ENCODE data around the gene CYP4A22.
"Not testable (repeated sequence)": the region's sequence is repeated elsewhere in the genome, so short reads cannot be mapped to it uniquely, and the experiment has no call there.

The CYP4A22 gene

DNA sequence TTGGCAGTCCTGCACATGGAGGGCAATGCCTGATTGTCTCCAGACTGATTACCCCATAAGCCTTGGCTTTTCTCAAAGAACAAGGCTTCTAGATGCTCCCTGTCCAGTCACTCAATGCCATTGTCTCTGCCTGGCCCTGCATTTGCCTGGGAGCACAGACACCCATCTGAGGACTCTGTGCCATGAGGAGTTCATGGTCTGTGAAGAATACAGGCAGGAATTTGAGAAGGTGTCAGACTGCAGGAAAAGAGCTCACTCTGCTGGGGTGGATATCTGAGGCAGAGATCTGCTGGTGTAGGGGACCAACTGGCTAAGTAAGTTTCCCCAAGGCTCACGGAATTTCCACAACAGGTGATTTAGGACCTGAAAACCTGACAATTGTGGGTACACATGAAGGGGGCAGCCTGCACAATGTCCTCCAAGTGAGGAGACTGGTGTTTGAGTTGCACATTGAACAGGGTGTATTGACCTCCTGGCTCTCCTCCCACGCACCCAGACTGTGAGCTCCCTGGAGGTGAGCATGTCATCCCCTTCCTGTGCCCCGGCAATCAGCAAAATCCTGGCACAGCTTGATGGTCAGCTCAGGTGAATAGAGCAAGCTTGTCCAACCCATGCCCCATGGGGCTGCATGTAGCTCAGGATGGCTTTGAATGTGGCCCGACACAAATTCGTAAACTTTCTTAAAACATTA lies 829 bp downstream of the CYP4A22 start:
- intact Hi-C loops (cut with DNase I; ENCODE audit: low total_unique reads): loop anchor here (5.0 kb wide), 1 partner anchor 196 kb away; the partner anchor contains the start of gene CYP4A11
- no peaks in the 10 kb centered on the region for H3K9me3 ChIP-seq
- no peak overlapping the region for H3K4me3 ChIP-seq
- no peak overlapping the region for H3K27ac ChIP-seq
- no peaks in the 10 kb centered on the region for H3K36me3 ChIP-seq
- no peaks in the 10 kb centered on the region for H3K4me1 ChIP-seq
- no peak for DNase-seq
- TF ChIP-seq, protein P1, sequence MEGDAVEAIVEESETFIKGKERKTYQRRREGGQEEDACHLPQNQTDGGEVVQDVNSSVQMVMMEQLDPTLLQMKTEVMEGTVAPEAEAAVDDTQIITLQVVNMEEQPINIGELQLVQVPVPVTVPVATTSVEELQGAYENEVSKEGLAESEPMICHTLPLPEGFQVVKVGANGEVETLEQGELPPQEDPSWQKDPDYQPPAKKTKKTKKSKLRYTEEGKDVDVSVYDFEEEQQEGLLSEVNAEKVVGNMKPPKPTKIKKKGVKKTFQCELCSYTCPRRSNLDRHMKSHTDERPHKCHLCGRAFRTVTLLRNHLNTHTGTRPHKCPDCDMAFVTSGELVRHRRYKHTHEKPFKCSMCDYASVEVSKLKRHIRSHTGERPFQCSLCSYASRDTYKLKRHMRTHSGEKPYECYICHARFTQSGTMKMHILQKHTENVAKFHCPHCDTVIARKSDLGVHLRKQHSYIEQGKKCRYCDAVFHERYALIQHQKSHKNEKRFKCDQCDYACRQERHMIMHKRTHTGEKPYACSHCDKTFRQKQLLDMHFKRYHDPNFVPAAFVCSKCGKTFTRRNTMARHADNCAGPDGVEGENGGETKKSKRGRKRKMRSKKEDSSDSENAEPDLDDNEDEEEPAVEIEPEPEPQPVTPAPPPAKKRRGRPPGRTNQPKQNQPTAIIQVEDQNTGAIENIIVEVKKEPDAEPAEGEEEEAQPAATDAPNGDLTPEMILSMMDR (IDR thresholded peaks at IDR 0.05): no peak
- no peaks in the 10 kb centered on the region for H3K27me3 ChIP-seq

DNA sequence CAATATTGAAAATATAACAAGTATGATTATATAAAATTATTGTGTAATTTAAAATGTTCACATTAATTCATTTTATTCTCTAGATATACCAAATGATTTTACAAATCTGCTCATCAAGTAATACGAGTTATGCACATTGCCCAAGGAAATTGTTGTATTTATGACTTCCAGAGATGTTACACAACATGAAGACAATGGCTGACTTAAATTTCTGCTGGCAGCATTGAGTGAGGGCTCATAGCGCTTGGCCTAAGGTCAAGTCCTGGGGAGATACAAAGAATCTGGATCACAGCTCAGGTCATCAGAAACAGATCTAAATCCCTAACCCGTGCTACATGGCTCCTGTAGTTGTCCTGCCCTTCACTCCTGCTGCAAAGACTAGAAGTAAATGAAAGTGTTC lies 3.1 kb downstream of the CYP4A22 start:
- H3K9me3 ChIP-seq; H3K36me3 ChIP-seq; H3K4me1 ChIP-seq; H3K27me3 ChIP-seq; intact Hi-C loops (cut with DNase I; ENCODE audit: low total_unique reads); H3K27ac ChIP-seq; DNase-seq; H3K4me3 ChIP-seq: not testable (repeated sequence)

DNA sequence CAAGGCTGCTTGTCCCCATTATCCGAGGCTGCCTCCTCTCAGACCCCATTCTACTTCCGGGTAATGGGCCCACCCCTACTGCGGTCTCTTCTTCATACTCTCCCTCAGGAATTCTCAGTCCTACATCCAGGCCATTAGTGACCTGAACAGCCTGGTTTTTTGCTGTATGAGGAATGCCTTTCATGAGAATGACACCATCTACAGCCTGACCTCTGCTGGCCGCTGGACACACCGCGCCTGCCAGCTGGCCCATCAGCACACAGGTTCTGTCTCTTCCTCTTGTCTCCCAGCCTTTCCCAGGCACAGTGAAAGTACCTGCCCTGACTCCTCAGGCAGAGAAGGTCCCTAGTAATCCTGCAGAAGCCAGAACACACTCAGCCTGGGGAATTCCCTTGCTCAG lies 6.4 kb downstream of the CYP4A22 start:
- DNase-seq; H3K36me3 ChIP-seq; H3K27me3 ChIP-seq; H3K4me3 ChIP-seq; intact Hi-C loops (cut with DNase I; ENCODE audit: low total_unique reads); H3K9me3 ChIP-seq; H3K4me1 ChIP-seq; H3K27ac ChIP-seq: not testable (repeated sequence)

DNA sequence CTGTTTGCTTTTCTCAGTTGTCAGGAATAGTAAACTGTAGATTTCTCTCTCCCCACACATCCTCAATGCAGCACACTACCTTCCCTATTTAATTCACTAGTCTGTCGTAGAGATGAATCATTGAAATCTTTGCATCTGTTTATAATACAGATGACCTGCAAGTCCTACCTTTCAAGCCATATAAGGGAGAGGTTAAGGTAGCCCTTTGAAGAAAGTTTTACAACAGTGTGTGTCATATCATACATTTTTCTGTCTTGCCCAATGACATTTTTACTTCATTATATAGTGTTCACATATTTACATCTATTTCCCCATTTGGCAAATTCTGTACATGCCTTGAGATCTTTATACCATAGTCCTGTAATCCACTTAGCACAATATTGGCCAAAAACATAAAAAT lies 9.3 kb downstream of the CYP4A22 start:
- H3K4me1 ChIP-seq; H3K9me3 ChIP-seq; DNase-seq; intact Hi-C loops (cut with DNase I; ENCODE audit: low total_unique reads); H3K27ac ChIP-seq; H3K4me3 ChIP-seq; H3K36me3 ChIP-seq; H3K27me3 ChIP-seq: not testable (repeated sequence)

DNA sequence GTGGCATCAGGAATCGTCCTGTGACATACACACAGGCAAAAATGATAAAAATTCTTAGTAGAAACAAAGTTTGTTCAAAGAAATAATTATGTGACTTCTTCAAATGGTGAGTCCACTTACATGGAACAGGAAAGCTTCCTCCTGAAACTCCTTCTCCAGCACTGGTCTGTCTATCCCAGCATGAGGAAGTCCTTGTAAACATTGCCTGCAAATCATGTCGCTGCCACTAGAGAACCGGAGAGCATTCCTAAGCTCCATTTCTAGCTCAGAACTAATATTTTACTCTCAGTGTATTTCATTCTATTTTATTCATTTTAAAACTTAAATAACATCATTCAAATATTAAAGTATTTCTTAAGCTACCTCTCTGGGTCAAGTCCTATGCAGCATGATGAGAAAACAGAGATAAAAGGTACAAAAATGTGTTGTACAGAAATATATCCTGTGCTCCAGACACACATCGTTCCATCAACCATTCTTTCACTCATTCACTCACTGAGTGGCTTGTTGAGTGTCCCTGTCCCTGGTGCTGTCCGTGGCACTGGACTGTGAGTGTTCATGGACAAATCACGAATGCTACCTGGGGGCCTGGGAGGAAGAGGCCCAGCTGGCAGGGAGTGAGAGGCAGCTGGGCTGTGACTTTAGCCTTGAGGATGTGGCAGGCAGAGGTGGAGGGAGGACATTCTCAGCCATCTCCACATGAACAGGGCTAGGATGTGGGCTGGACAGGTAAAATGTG lies 10.0 kb downstream of the CYP4A22 start:
- intact Hi-C loops (cut with DNase I; ENCODE audit: low total_unique reads): no loop called here
- TF ChIP-seq, protein P1 (IDR thresholded peaks at IDR 0.05): no peak
- DNase-seq: no peak
- Histone ChIP-seq H3K36me3 (no peaks in the 10 kb centered on the region), H3K27ac (no peak overlapping the region), H3K9me3 (no peaks in the 10 kb centered on the region), H3K4me3 (no peak overlapping the region), H3K4me1 (no peaks in the 10 kb centered on the region), H3K27me3 (peaks cover 0 to 4% of the 10 kb centered on the region in 2 donors)

DNA sequence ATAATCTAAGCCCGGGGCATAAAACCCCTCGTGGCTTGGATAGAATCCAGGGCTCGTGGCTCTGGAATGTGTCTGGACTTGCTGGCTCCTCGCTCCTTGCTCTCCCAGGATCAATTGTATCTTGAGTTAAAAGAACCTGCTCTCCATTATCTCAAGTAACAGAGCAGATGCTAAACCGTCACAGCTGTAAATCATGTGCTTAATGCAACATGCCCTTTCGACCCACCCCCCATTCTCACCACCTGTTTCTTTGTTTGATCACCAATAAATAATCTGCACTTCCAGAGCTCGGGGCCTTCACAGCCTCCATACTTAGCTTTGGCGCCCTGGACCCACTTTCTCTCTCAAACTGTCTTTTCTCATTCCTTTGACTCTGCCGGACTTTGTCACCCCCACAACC lies 11.9 kb downstream of the CYP4A22 start:
- H3K4me1 ChIP-seq; H3K27me3 ChIP-seq; DNase-seq; H3K4me3 ChIP-seq; H3K36me3 ChIP-seq; H3K27ac ChIP-seq; intact Hi-C loops (cut with DNase I; ENCODE audit: low total_unique reads); H3K9me3 ChIP-seq: not testable (repeated sequence)

DNA sequence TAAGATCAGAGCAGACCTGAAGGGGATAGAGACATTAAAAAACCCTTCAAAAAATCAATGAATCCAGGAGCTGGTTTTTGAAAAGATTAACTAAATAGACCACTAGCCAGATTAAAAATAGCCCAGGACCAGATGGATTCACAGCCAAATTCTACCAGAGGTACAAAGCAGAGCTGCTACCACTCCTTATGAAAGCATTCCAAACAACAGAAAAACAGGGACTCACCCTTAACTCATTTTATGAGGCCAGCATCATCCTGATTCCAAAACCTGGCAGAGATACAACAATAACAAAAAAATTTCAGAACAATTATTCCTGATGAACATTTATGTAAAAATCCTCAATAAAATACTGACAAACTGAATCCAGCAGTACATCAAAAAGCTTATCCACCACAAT lies 19.2 kb downstream of the CYP4A22 start:
- intact Hi-C loops (cut with DNase I; ENCODE audit: low total_unique reads); DNase-seq; H3K27me3 ChIP-seq; H3K9me3 ChIP-seq; H3K36me3 ChIP-seq; H3K4me3 ChIP-seq; H3K4me1 ChIP-seq; H3K27ac ChIP-seq: not testable (repeated sequence)

DNA sequence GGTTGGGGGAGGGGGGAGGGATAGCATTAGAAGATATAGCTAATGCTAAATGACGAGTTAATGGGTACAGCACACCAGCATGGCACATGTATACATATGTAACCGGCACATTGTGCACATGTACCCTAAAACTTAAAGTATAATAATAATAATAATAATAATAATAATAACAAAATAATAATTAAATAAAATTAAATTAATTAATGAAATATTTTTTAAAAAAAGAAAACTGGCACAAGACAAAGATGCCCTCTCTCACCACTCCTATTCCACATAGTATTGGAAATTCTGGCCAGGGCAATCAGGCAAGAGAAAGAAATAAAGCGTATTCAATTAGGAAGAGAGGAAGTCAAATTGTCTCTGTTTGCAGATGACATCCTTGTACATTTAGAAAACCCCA lies 20.7 kb downstream of the CYP4A22 start:
- H3K27me3 ChIP-seq; intact Hi-C loops (cut with DNase I; ENCODE audit: low total_unique reads); H3K36me3 ChIP-seq; H3K27ac ChIP-seq; H3K9me3 ChIP-seq; H3K4me1 ChIP-seq; DNase-seq; H3K4me3 ChIP-seq: not testable (repeated sequence)
